Retinal pigment epithelial cell (primary cell): Measurements from ENCODE around the gene SLC8A1.

Experiments
- DNase-seq: peaks from one replicate; pipeline ENCODE4 v3.0.0-alpha.2; 2010; ENCODE audit warnings: low read depth
- H3K4me3 ChIP-seq: 2 replicates; pipeline ENCODE4 v1.5.1; 2011; ENCODE audit warnings: mild to moderate bottlenecking, low read length, control low read depth, moderate library complexity
- CTCF ChIP-seq: conservative IDR thresholded peaks from 2 replicates; pipeline ENCODE4 v1.5.1; 2011; ENCODE audit warnings: low read depth, low read length, control low read depth, inconsistent platforms

Gene SLC8A1

GRCh38 chr2:40341198-40341597, 110.7 kb downstream of the SLC8A1 start:
- no peak overlapping the region for H3K4me3 ChIP-seq
- no peak for TF ChIP-seq CTCF
- DNase-seq: no peak

- H3K4me3 ChIP-seq: no peak overlapping the region
- TF ChIP-seq CTCF: no peak
- no peak for DNase-seq
Observed at GRCh38 chr2:40339026-40339425, 112.9 kb downstream of the SLC8A1 start.

- H3K4me3 ChIP-seq: no peak overlapping the region
- no peak for TF ChIP-seq CTCF
- DNase-seq: peak; percentile 100
Observed at GRCh38 chr2:40332191-40332826, 119.6 kb downstream of the SLC8A1 start.

GRCh38 chr2:40330096-40330495, 121.8 kb downstream of the SLC8A1 start:
- TF ChIP-seq CTCF: no peak
- H3K4me3 ChIP-seq: no peak overlapping the region
- DNase-seq: no peak

GRCh38 chr2:40329739-40330030, 122.2 kb downstream of the SLC8A1 start:
- no peak for DNase-seq
- H3K4me3 ChIP-seq: no peak overlapping the region
- TF ChIP-seq CTCF: no peak

GRCh38 chr2:40325116-40325515, 126.8 kb downstream of the SLC8A1 start:
- peak; percentile 74 for DNase-seq
- no peak for TF ChIP-seq CTCF
- H3K4me3 ChIP-seq: no peak overlapping the region

GRCh38 chr2:40324656-40325055, 127.2 kb downstream of the SLC8A1 start:
- no peak for DNase-seq
- H3K4me3 ChIP-seq: no peak overlapping the region
- TF ChIP-seq CTCF: no peak
